ENCODE results near the gene PRAMEF11.

PRAMEF11 gene

DNA sequence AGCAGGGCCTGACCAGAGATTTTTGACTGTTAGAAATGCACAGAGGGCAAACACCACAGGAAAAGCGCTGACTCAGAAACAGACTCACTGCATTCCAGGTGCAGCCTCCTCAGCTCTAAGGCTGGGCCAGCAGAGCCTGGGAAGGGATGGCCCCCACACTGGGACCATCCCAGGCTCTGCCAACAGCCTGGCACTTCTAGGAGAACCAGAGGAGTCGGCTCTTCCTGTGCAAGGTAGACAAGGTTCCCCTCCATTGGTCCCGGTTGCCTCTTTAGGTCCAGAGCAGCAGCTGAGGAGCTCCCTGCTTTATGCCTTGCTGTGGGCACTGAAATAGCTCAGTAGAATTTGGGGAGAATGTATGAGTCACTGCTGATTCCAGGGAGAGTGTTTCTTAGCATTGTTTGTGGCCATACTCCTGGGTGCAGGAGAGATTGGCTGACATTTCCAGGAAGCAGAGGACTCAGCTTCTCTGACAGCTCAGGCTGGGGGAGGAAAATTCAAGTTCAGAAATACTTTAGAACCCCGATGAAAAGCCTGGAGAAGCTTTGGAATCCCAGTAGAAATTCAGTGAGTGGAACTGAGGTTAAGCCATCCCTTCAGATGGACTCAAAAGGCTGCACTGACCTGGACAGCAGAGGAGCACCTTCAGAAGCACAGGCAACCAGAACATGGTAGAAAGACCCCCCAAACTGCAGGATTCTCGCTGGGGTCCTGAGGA is 20.4 kb downstream of the PRAMEF11 start:
- POLR2A ChIA-PET, result no interaction called here

DNA sequence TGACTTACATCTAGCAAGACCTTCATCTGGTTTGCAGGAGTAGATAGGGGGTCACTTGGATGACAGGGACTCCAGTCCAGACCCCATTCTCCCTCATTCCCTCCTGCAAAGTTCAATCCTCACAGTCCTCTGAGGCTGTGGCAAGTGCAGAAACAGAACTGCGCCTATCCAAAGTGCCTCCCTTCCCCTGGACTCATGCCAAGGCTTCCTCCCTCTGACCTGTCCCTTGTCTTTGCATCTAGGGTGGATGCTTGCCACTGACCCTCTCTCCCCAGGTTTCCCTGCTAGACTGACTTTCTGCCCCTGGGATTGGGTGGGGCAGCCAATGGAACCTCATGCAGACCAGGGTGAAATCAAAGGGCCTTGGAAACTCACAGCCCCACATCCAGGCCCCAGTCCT is 21.3 kb downstream of the PRAMEF11 start:
- Histone ChIP-seq H3K9me3 (ENCODE audit: control insufficient read depth, insufficient read depth, low read depth, low read length) (no peaks in the 10 kb centered on the region), H3K27ac (ENCODE audit: extremely low read depth, low read depth, low read length) (no peak overlapping the region), H3K4me3 (ENCODE audit: low read depth, low read length) (no peak overlapping the region), H3K4me1 (ENCODE audit: control insufficient read depth, insufficient read depth, low read length) (no peaks in the 10 kb centered on the region), H3K36me3 (ENCODE audit: control insufficient read depth in 2 of 2, insufficient read depth in 1 of 2, low read length in 2 of 2) (no peaks in the 10 kb centered on the region)
- ChIA-PET CTCF (no interaction called here), POLR2A (no interaction called here)
- TF ChIP-seq ZNF792 (tag by site-specific recombination; IDR thresholded peaks at IDR 0.05) (no peak), ZNF785 (tag by site-specific recombination; IDR thresholded peaks at IDR 0.05) (no peak)
- TF ChIP-seq, protein P1, sequence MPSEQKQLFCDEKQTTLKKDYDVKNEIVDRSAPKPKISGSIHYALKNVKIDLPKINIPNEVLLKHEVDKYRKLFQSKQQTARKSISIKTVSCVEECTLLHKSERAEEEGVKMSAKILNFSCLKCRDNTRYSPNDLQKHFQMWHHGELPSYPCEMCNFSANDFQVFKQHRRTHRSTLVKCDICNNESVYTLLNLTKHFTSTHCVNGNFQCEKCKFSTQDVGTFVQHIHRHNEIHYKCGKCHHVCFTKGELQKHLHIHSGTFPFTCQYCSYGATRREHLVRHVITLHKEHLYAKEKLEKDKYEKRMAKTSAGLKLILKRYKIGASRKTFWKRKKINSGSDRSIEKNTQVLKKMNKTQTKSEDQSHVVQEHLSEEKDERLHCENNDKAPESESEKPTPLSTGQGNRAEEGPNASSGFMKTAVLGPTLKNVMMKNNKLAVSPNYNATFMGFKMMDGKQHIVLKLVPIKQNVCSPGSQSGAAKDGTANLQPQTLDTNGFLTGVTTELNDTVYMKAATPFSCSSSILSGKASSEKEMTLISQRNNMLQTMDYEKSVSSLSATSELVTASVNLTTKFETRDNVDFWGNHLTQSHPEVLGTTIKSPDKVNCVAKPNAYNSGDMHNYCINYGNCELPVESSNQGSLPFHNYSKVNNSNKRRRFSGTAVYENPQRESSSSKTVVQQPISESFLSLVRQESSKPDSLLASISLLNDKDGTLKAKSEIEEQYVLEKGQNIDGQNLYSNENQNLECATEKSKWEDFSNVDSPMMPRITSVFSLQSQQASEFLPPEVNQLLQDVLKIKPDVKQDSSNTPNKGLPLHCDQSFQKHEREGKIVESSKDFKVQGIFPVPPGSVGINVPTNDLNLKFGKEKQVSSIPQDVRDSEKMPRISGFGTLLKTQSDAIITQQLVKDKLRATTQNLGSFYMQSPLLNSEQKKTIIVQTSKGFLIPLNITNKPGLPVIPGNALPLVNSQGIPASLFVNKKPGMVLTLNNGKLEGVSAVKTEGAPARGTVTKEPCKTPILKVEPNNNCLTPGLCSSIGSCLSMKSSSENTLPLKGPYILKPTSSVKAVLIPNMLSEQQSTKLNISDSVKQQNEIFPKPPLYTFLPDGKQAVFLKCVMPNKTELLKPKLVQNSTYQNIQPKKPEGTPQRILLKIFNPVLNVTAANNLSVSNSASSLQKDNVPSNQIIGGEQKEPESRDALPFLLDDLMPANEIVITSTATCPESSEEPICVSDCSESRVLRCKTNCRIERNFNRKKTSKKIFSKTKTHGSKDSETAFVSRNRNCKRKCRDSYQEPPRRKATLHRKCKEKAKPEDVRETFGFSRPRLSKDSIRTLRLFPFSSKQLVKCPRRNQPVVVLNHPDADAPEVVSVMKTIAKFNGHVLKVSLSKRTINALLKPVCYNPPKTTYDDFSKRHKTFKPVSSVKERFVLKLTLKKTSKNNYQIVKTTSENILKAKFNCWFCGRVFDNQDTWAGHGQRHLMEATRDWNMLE (tag by site-specific recombination; conservative IDR thresholded peaks at IDR 0.05; ENCODE audit: low read depth), result no peak
- TF ChIP-seq, protein P2, sequence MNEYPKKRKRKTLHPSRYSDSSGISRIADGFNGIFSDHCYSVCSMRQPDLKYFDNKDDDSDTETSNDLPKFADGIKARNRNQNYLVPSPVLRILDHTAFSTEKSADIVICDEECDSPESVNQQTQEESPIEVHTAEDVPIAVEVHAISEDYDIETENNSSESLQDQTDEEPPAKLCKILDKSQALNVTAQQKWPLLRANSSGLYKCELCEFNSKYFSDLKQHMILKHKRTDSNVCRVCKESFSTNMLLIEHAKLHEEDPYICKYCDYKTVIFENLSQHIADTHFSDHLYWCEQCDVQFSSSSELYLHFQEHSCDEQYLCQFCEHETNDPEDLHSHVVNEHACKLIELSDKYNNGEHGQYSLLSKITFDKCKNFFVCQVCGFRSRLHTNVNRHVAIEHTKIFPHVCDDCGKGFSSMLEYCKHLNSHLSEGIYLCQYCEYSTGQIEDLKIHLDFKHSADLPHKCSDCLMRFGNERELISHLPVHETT (tag by site-specific recombination; IDR thresholded peaks at IDR 0.05), result no peak

More for the DNA sequence above, 20.4 kb downstream of the PRAMEF11 start:
- TF ChIP-seq ZBTB8A (tag by site-specific recombination; IDR thresholded peaks at IDR 0.05), result no peak
- TF ChIP-seq SCRT2 (tag by site-specific recombination; IDR thresholded peaks at IDR 0.05), result no peak
- no peak for TF ChIP-seq ZFHX2 (tag by site-specific recombination; conservative IDR thresholded peaks at IDR 0.05)
- TF ChIP-seq, protein P3, sequence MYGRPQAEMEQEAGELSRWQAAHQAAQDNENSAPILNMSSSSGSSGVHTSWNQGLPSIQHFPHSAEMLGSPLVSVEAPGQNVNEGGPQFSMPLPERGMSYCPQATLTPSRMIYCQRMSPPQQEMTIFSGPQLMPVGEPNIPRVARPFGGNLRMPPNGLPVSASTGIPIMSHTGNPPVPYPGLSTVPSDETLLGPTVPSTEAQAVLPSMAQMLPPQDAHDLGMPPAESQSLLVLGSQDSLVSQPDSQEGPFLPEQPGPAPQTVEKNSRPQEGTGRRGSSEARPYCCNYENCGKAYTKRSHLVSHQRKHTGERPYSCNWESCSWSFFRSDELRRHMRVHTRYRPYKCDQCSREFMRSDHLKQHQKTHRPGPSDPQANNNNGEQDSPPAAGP (tag by site-specific recombination; IDR thresholded peaks at IDR 0.05), result no peak
- TF ChIP-seq ZNF664 (tag by site-specific recombination; IDR thresholded peaks at IDR 0.05), result no peak
- TF ChIP-seq SALL2 (tag by site-specific recombination; IDR thresholded peaks at IDR 0.05; ENCODE audit: borderline replicate concordance), result no peak
- TF ChIP-seq, protein P4, sequence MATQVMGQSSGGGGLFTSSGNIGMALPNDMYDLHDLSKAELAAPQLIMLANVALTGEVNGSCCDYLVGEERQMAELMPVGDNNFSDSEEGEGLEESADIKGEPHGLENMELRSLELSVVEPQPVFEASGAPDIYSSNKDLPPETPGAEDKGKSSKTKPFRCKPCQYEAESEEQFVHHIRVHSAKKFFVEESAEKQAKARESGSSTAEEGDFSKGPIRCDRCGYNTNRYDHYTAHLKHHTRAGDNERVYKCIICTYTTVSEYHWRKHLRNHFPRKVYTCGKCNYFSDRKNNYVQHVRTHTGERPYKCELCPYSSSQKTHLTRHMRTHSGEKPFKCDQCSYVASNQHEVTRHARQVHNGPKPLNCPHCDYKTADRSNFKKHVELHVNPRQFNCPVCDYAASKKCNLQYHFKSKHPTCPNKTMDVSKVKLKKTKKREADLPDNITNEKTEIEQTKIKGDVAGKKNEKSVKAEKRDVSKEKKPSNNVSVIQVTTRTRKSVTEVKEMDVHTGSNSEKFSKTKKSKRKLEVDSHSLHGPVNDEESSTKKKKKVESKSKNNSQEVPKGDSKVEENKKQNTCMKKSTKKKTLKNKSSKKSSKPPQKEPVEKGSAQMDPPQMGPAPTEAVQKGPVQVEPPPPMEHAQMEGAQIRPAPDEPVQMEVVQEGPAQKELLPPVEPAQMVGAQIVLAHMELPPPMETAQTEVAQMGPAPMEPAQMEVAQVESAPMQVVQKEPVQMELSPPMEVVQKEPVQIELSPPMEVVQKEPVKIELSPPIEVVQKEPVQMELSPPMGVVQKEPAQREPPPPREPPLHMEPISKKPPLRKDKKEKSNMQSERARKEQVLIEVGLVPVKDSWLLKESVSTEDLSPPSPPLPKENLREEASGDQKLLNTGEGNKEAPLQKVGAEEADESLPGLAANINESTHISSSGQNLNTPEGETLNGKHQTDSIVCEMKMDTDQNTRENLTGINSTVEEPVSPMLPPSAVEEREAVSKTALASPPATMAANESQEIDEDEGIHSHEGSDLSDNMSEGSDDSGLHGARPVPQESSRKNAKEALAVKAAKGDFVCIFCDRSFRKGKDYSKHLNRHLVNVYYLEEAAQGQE (tag by site-specific recombination; IDR thresholded peaks at IDR 0.05), result no peak
- TF ChIP-seq ZBTB7A (tag by site-specific recombination; IDR thresholded peaks at IDR 0.05; ENCODE audit: low read depth), result no peak
- TF ChIP-seq, protein P5, sequence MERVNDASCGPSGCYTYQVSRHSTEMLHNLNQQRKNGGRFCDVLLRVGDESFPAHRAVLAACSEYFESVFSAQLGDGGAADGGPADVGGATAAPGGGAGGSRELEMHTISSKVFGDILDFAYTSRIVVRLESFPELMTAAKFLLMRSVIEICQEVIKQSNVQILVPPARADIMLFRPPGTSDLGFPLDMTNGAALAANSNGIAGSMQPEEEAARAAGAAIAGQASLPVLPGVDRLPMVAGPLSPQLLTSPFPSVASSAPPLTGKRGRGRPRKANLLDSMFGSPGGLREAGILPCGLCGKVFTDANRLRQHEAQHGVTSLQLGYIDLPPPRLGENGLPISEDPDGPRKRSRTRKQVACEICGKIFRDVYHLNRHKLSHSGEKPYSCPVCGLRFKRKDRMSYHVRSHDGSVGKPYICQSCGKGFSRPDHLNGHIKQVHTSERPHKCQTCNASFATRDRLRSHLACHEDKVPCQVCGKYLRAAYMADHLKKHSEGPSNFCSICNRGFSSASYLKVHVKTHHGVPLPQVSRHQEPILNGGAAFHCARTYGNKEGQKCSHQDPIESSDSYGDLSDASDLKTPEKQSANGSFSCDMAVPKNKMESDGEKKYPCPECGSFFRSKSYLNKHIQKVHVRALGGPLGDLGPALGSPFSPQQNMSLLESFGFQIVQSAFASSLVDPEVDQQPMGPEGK (tag by site-specific recombination; IDR thresholded peaks at IDR 0.05), result no peak
- TF ChIP-seq, protein P6, sequence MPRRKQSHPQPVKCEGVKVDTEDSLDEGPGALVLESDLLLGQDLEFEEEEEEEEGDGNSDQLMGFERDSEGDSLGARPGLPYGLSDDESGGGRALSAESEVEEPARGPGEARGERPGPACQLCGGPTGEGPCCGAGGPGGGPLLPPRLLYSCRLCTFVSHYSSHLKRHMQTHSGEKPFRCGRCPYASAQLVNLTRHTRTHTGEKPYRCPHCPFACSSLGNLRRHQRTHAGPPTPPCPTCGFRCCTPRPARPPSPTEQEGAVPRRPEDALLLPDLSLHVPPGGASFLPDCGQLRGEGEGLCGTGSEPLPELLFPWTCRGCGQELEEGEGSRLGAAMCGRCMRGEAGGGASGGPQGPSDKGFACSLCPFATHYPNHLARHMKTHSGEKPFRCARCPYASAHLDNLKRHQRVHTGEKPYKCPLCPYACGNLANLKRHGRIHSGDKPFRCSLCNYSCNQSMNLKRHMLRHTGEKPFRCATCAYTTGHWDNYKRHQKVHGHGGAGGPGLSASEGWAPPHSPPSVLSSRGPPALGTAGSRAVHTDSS (tag by site-specific recombination; IDR thresholded peaks at IDR 0.05), result no peak
- TF ChIP-seq ZNF292 (tag by site-specific recombination; IDR thresholded peaks at IDR 0.05; ENCODE audit: borderline replicate concordance, low read depth), result no peak
- no peak for TF ChIP-seq ZNF837 (tag by site-specific recombination; IDR thresholded peaks at IDR 0.05)
- TF ChIP-seq BCL11B (tag by site-specific recombination; IDR thresholded peaks at IDR 0.05; ENCODE audit: low read depth), result no peak
- no peak for TF ChIP-seq ZNF169 (tag by site-specific recombination; IDR thresholded peaks at IDR 0.05)
- TF ChIP-seq ZNF19 (tag by site-specific recombination; IDR thresholded peaks at IDR 0.05; ENCODE audit: low read depth), result no peak
- TF ChIP-seq, protein P7, sequence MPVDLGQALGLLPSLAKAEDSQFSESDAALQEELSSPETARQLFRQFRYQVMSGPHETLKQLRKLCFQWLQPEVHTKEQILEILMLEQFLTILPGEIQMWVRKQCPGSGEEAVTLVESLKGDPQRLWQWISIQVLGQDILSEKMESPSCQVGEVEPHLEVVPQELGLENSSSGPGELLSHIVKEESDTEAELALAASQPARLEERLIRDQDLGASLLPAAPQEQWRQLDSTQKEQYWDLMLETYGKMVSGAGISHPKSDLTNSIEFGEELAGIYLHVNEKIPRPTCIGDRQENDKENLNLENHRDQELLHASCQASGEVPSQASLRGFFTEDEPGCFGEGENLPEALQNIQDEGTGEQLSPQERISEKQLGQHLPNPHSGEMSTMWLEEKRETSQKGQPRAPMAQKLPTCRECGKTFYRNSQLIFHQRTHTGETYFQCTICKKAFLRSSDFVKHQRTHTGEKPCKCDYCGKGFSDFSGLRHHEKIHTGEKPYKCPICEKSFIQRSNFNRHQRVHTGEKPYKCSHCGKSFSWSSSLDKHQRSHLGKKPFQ (tag by site-specific recombination; IDR thresholded peaks at IDR 0.05), result no peak
- Histone ChIP-seq H3K36me3 (ENCODE audit: control insufficient read depth in 2 of 2, insufficient read depth in 1 of 2, low read length in 2 of 2) (no peaks in the 10 kb centered on the region), H3K4me3 (ENCODE audit: low read depth, low read length) (no peak overlapping the region), H3K9me3 (ENCODE audit: control insufficient read depth, insufficient read depth, low read depth, low read length) (no peaks in the 10 kb centered on the region), H3K4me1 (ENCODE audit: control insufficient read depth, insufficient read depth, low read length) (no peaks in the 10 kb centered on the region), H3K27ac (ENCODE audit: extremely low read depth, low read depth, low read length) (no peak overlapping the region)
- CTCF ChIA-PET, result no interaction called here
